Sigmoid colon (tissue), 4 donors: ENCODE measurements around the gene CSNK1D.

Experiments
- CTCF ChIP-seq, 4 experiments: fragments of 450-650 bp in 3 of 4; fragments of 200-600 bp in 1 of 4; IDR thresholded peaks; one replicate each; pipeline ENCODE4 v1.5.1; 2016 to 2019; ENCODE audit warnings: antibody characterized with exemption in 4 of 4, mild to moderate bottlenecking in 3 of 4, moderate library complexity in 2 of 4
- EP300 ChIP-seq, 4 donors: sonication (generic); formaldehyde crosslinking; IDR thresholded peaks; one replicate each; pipeline ENCODE4 v1.6.1; 2017; ENCODE audit warnings: antibody characterized with exemption in 4 of 4
- POLR2A ChIP-seq, 2 donors: fragments of 450-650 bp; IDR thresholded peaks; one replicate each; pipeline ENCODE4 v1.6.1; 2016; ENCODE audit warnings: antibody characterized with exemption in 2 of 2, mild to moderate bottlenecking in 2 of 2, moderate library complexity in 2 of 2

- TF ChIP-seq CTCF (IDR thresholded peaks at IDR 0.05) (no peak), POLR2A (IDR thresholded peaks at IDR 0.05) (no peak), EP300 (IDR thresholded peaks at IDR 0.05) (no peak)
Observed at GRCh38 chr17:82305727-82306300, 32.3 kb upstream of the CSNK1D start.
